WTC11 (cell line): Measurements from ENCODE around the gene DENND6A. TPM values are rescaled to one million over a fixed set of nuclear protein-coding genes. Genes with fewer than 3 reads are reported as not detected.

Experiments
- ATAC-seq: fragments of 200-7000 bp; cut with Tn5 transposase; 2 replicates; pipeline ENCODE4 v1.10.0; 2021; ENCODE audit warnings: mild to moderate bottlenecking, moderate library complexity
- CTCF ChIA-PET: fragments of 300-600 bp; sonication (Branson Sonifier 250); formaldehyde crosslinking; loops from one replicate; lab custom pipeline; 2021; ENCODE audit warnings: antibody characterized with exemption; lab: Charles Lee
- POLR2A ChIA-PET: fragments of 350-600 bp; sonication (Branson Sonifier 250); formaldehyde crosslinking; loops from one replicate; lab custom pipeline; 2021; ENCODE audit warnings: antibody characterized with exemption; lab: Charles Lee
- DNase-seq: peaks from one replicate; pipeline ENCODE4 v3.0.0; 2021; ENCODE audit warnings: low spot score
- H3K27ac Mint-ChIP-seq: 2 replicates; pipeline ENCODE4 v1.8.0; 2021; ENCODE audit warnings: mixed read lengths
- H3K27me3 Mint-ChIP-seq: 2 replicates; pipeline ENCODE4 v1.8.0; 2021; ENCODE audit warnings: low read depth, mild to moderate bottlenecking, moderate library complexity, mixed read lengths
- H3K36me3 Mint-ChIP-seq: 2 replicates; pipeline ENCODE4 v1.8.0; 2021; ENCODE audit warnings: mixed read lengths
- H3K4me1 Mint-ChIP-seq: 2 replicates; pipeline ENCODE4 v1.8.0; 2022; ENCODE audit warnings: mixed read lengths
- H3K4me3 Mint-ChIP-seq: 2 replicates; pipeline ENCODE4 v1.8.0; 2021; ENCODE audit warnings: mild to moderate bottlenecking, moderate library complexity, mixed read lengths
- H3K9me3 Mint-ChIP-seq: 2 replicates; pipeline ENCODE4 v1.8.0; 2021; ENCODE audit warnings: mixed read lengths
- ARID4B ChIP-seq: sonication (generic); formaldehyde crosslinking; IDR thresholded peaks from 2 replicates; pipeline ENCODE4 v1.8.0; 2023; ENCODE audit warnings: missing genetic modification reagents, mild to moderate bottlenecking, borderline replicate concordance
- ATF6 ChIP-seq: sonication (generic); formaldehyde crosslinking; IDR thresholded peaks from 2 replicates; pipeline ENCODE4 v1.8.1; 2023; ENCODE audit warnings: mild to moderate bottlenecking, missing genetic modification reagents
- CTCF ChIP-seq: fragments of 200-600 bp; IDR thresholded peaks from 2 replicates; pipeline ENCODE4 v1.8.0; 2022; ENCODE audit warnings: antibody characterized with exemption
- E2F1 ChIP-seq: sonication (generic); formaldehyde crosslinking; IDR thresholded peaks from 2 replicates; pipeline ENCODE4 v1.8.0; 2022; ENCODE audit warnings: mild to moderate bottlenecking, missing genetic modification reagents
- E2F4 ChIP-seq: sonication (generic); formaldehyde crosslinking; IDR thresholded peaks from 2 replicates; pipeline ENCODE4 v1.8.1; 2022; ENCODE audit warnings: low read depth, mild to moderate bottlenecking, moderate library complexity, missing genetic modification reagents, borderline replicate concordance
- FOXK1 ChIP-seq: sonication (generic); formaldehyde crosslinking; IDR thresholded peaks from 2 replicates; pipeline ENCODE4 v1.8.0; 2022; ENCODE audit warnings: mild to moderate bottlenecking, moderate library complexity, missing genetic modification reagents
- GRHL2 ChIP-seq: fragments of 250-450 bp; sonication (Bioruptor Pico); IDR thresholded peaks from 2 replicates; pipeline ENCODE4 v1.8.0; 2022; ENCODE audit warnings: mild to moderate bottlenecking, moderate library complexity; ENCODE audit not compliant: insufficient replicate concordance, severe bottlenecking
- MYBL2 ChIP-seq: sonication (generic); formaldehyde crosslinking; IDR thresholded peaks from 2 replicates; pipeline ENCODE4 v1.8.1; 2023; ENCODE audit warnings: mild to moderate bottlenecking, moderate library complexity, missing genetic modification reagents
- NFYB ChIP-seq: sonication (generic); formaldehyde crosslinking; conservative IDR thresholded peaks from 2 replicates; pipeline ENCODE4 v1.8.0; 2022; ENCODE audit warnings: low read depth, missing genetic modification reagents
- OVOL2 ChIP-seq: fragments of 250-450 bp; sonication (Bioruptor Pico); IDR thresholded peaks from 2 replicates; pipeline ENCODE4 v1.9.0; 2021; ENCODE audit warnings: mild to moderate bottlenecking, borderline replicate concordance
- PRRX2 ChIP-seq: fragments of 250-450 bp; sonication (Bioruptor Pico); IDR thresholded peaks from 2 replicates; pipeline ENCODE4 v1.8.0; 2021; ENCODE audit warnings: mild to moderate bottlenecking
- STAT6 ChIP-seq: sonication (generic); formaldehyde crosslinking; conservative IDR thresholded peaks from 2 replicates; pipeline ENCODE4 v1.8.1; 2023; ENCODE audit warnings: mild to moderate bottlenecking, low read depth, missing genetic modification reagents, moderate library complexity
- USF1 ChIP-seq: sonication (generic); formaldehyde crosslinking; IDR thresholded peaks from 2 replicates; pipeline ENCODE4 v1.8.0; 2022; ENCODE audit warnings: mild to moderate bottlenecking, missing genetic modification reagents
- ZNF281 ChIP-seq: sonication (generic); formaldehyde crosslinking; IDR thresholded peaks from 2 replicates; pipeline ENCODE4 v1.8.0; 2023; ENCODE audit warnings: mild to moderate bottlenecking, missing genetic modification reagents
- ZNF423 ChIP-seq: fragments of 250-450 bp; sonication (Bioruptor Pico); IDR thresholded peaks from 2 replicates; pipeline ENCODE4 v2.1.2; 2022; ENCODE audit warnings: mild to moderate bottlenecking, moderate library complexity
- ZNF671 ChIP-seq: fragments of 250-450 bp; sonication (Bioruptor Pico); IDR thresholded peaks from 2 replicates; pipeline ENCODE4 v1.8.0; 2021; ENCODE audit warnings: mild to moderate bottlenecking
- total RNA-seq: library from RNA; stranded (reverse); gene quantifications from 3 replicates; pipeline ENCODE4 v1.2.3, GENCODE V29; 2021

The DENND6A gene
- total RNA-seq, 1 experiment from 2014 or later = 13.9 TPM

GRCh38 chr3:57646723-57647122 lies 46.2 kb downstream of the DENND6A start (continued):
- TF ChIP-seq STAT6 (CRISPR knock-in tag) = no peak
- no peak for TF ChIP-seq ARID4B (CRISPR knock-in tag)
- no peak for TF ChIP-seq ZNF281 (CRISPR knock-in tag)
- TF ChIP-seq PRRX2 (CRISPR knock-in tag) = no peak
- no peak for TF ChIP-seq MYBL2 (CRISPR knock-in tag)
- no peak for TF ChIP-seq USF1 (CRISPR knock-in tag)
- TF ChIP-seq NFYB (CRISPR knock-in tag) = no peak
- TF ChIP-seq ZNF423 = no peak
- no peak for TF ChIP-seq CTCF
- no peak for TF ChIP-seq E2F1 (CRISPR knock-in tag)
- TF ChIP-seq ZNF671 = no peak

GRCh38 chr3:57644740-57645139 lies 48.1 kb downstream of the DENND6A start:
- H3K27me3 Mint-ChIP-seq = no peaks in the 10 kb centered on the region
- H3K4me3 Mint-ChIP-seq = no peak overlapping the region
- H3K36me3 Mint-ChIP-seq = peaks cover 34% of the 10 kb centered on the region
- DNase-seq (no peak), ATAC-seq (no peak)
- H3K27ac Mint-ChIP-seq = peak overlapping the region; percentile 79; the same call in 1 of the 2 replicates
- ChIA-PET POLR2A (no interaction called here), CTCF (no interaction called here)
- H3K4me1 Mint-ChIP-seq = no peaks in the 10 kb centered on the region; the same call in 1 of the 2 replicates
- peaks cover 17% of the 10 kb centered on the region for H3K9me3 Mint-ChIP-seq
- no peak for TF ChIP-seq CTCF
- no peak for TF ChIP-seq FOXK1 (CRISPR knock-in tag)
- no peak for TF ChIP-seq E2F4
- TF ChIP-seq OVOL2 = no peak
- no peak for TF ChIP-seq ATF6 (CRISPR knock-in tag)
- TF ChIP-seq GRHL2 (CRISPR knock-in tag) = no peak
